Measurements from ENCODE around the gene MBTPS1. TPM values are rescaled to one million over a fixed set of nuclear protein-coding genes. Genes with fewer than 3 reads are reported as not detected.

The MBTPS1 gene
- polyA plus RNA-seq, 3 donors, result 26.4 to 73.8 (median 28.0) TPM

GRCh38 chr16:84159800-84160199 lies 43.1 kb upstream of the MBTPS1 start:
- Histone ChIP-seq H3K9ac (ENCODE audit: insufficient read depth, low read length, poor library complexity, severe bottlenecking) (no peak overlapping the region), H4K20me1 (ENCODE audit: insufficient read depth, low read length) (no peaks in the 10 kb centered on the region), H2AFZ (ENCODE audit: insufficient read depth, low read depth, low read length, poor library complexity, severe bottlenecking) (no peak overlapping the region), H3K27ac (ENCODE audit: low read depth in 1 of 2, low read length in 2 of 2) (no peak overlapping the region), H3K4me2 (replicated peaks; ENCODE audit: extremely low read depth, low read length, poor library complexity, severe bottlenecking) (no peak overlapping the region), H3K36me3 (replicated peaks in 1 of 2; ENCODE audit: control insufficient read depth in 1 of 2, insufficient read depth in 2 of 2, low read length in 2 of 2) (no peaks in the 10 kb centered on the region), H3K4me3 (replicated peaks in 1 of 3; ENCODE audit: low read depth in 2 of 3, low read length in 3 of 3) (no peak overlapping the region), H3K27me3 (ENCODE audit: control insufficient read depth in 2 of 2, insufficient read depth in 2 of 2, low read length in 2 of 2) (peaks cover 13 to 35% of the 10 kb centered on the region in 2 donors), H3K4me1 (ENCODE audit: control insufficient read depth in 1 of 2, insufficient read depth in 2 of 2, low read length in 2 of 2) (no peaks in the 10 kb centered on the region), H3K9me3 (replicated peaks in 1 of 2; ENCODE audit: control insufficient read depth in 1 of 2, insufficient read depth in 1 of 2, low read length in 2 of 2) (no peaks in the 10 kb centered on the region), H3K79me2 (ENCODE audit: insufficient read depth, low read length) (no peaks in the 10 kb centered on the region)
- WGBS (ENCODE audit: insufficient coverage), result no CpG with 5 or more reads among the region's 1 CpG
- intact Hi-C loops (cut with micrococcal nuclease), result no loop called here
- no peaks in the 10 kb centered on the region for H3K4me1 Mint-ChIP-seq
- no peak overlapping the region for H3K4me3 Mint-ChIP-seq
- TF ChIP-seq CTCF (IDR thresholded peaks at IDR 0.05), result no peak
- H3K9me3 Mint-ChIP-seq, result no peaks in the 10 kb centered on the region
- H3K27ac Mint-ChIP-seq, result no peak overlapping the region
- DNase-seq, result no peak
- H3K36me3 Mint-ChIP-seq, result peaks cover 0 to 2% of the 10 kb centered on the region in 2 donors
- H3K27me3 Mint-ChIP-seq (ENCODE audit: low read depth in 3 of 3), result peaks cover 39 to 60% (median 45%) of the 10 kb centered on the region in 3 donors

GRCh38 chr16:84159007-84159406 lies 42.3 kb upstream of the MBTPS1 start:
- intact Hi-C loops (cut with micrococcal nuclease), result no loop called here
- Mint-ChIP-seq H3K4me1 (no peaks in the 10 kb centered on the region), H3K9me3 (no peaks in the 10 kb centered on the region), H3K27ac (no peak overlapping the region), H3K27me3 (ENCODE audit: low read depth in 3 of 3) (peaks cover 39 to 58% (median 46%) of the 10 kb centered on the region in 3 donors), H3K36me3 (peaks cover 0 to 2% of the 10 kb centered on the region in 2 donors), H3K4me3 (peak overlapping the region in 1 of 2 donors; percentile 57)
- Histone ChIP-seq H3K79me2 (ENCODE audit: insufficient read depth, low read length) (no peaks in the 10 kb centered on the region), H3K4me3 (replicated peaks in 1 of 3; ENCODE audit: low read depth in 2 of 3, low read length in 3 of 3) (no peak overlapping the region), H3K27ac (ENCODE audit: low read depth in 1 of 2, low read length in 2 of 2) (no peak overlapping the region), H3K27me3 (ENCODE audit: control insufficient read depth in 2 of 2, insufficient read depth in 2 of 2, low read length in 2 of 2) (peaks cover 13 to 31% of the 10 kb centered on the region in 2 donors), H2AFZ (ENCODE audit: insufficient read depth, low read depth, low read length, poor library complexity, severe bottlenecking) (no peak overlapping the region), H3K36me3 (replicated peaks in 1 of 2; ENCODE audit: control insufficient read depth in 1 of 2, insufficient read depth in 2 of 2, low read length in 2 of 2) (no peaks in the 10 kb centered on the region), H3K9ac (ENCODE audit: insufficient read depth, low read length, poor library complexity, severe bottlenecking) (no peak overlapping the region), H4K20me1 (ENCODE audit: insufficient read depth, low read length) (no peaks in the 10 kb centered on the region), H3K4me2 (replicated peaks; ENCODE audit: extremely low read depth, low read length, poor library complexity, severe bottlenecking) (no peak overlapping the region), H3K9me3 (replicated peaks in 1 of 2; ENCODE audit: control insufficient read depth in 1 of 2, insufficient read depth in 1 of 2, low read length in 2 of 2) (no peaks in the 10 kb centered on the region), H3K4me1 (ENCODE audit: control insufficient read depth in 1 of 2, insufficient read depth in 2 of 2, low read length in 2 of 2) (no peaks in the 10 kb centered on the region)
- no peak for TF ChIP-seq CTCF (IDR thresholded peaks at IDR 0.05)
- no peak for DNase-seq
- no CpG with 5 or more reads among the region's 9 CpGs for WGBS (ENCODE audit: insufficient coverage)

Measured in CD14-positive monocyte (primary cell).